Measurements from ENCODE around the gene TMC3. TPM values are rescaled to one million over a fixed set of nuclear protein-coding genes. Genes with fewer than 3 reads are reported as not detected.

TMC3 gene
- polyA plus RNA-seq, 2 of the 4 experiments (the other 2 are of a cell fraction) = not detected

DNA sequence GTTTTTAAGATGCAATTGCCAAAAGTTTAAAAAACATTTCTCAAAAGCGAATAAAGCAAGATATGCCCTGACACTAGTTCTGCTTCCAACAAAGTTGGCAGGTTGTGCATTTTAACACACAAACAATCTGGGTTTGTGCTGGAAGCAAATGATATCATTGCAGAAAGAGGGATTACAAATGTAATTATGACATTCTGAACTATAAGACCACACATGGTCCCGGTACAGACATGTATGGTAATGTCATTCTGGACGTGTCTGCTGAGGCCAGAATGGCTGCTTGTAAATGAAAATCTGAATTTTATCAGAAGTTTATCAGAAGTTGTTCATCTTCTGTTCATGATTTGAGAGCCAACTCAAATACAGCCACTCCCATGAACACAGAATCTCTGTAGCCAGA is 10.7 kb downstream of the TMC3 start:
- DNase-seq (ENCODE audit: low read depth in 1 of 2, low spot score in 1 of 2) (no peak), ATAC-seq (no peak), FAIRE-seq (no peak)
- H3K4me1 ChIP-seq = no peaks in the 10 kb centered on the region
- no peaks in the 10 kb centered on the region for H3K9me3 ChIP-seq
- H3K27ac ChIP-seq = no peak overlapping the region
- H3K4me3 ChIP-seq = no peak overlapping the region
- TF ChIP-seq CHD2 (IDR thresholded peaks at IDR 0.05; ENCODE audit: low read length, partially characterized antibody) (no peak), PHF8 (IDR thresholded peaks at IDR 0.05; ENCODE audit: borderline replicate concordance, low read depth) (no peak), ZSCAN20 (CRISPR knock-in tag; IDR thresholded peaks at IDR 0.05) (no peak), MYC (IDR thresholded peaks at IDR 0.05; ENCODE audit: borderline replicate concordance, low read length) (no peak), POLR2AphosphoS2 (conservative IDR thresholded peaks at IDR 0.05; ENCODE audit: low read length) (no peak), CBX2 (IDR thresholded peaks at IDR 0.05; ENCODE audit: borderline replicate concordance, low read depth) (no peak), FOXS1 (CRISPR knock-in tag; IDR thresholded peaks at IDR 0.05) (no peak), EHMT2 (IDR thresholded peaks at IDR 0.05; ENCODE audit: low read depth) (no peak), CEBPB (IDR thresholded peaks at IDR 0.05) (no peak), EHF (CRISPR knock-in tag; IDR thresholded peaks at IDR 0.05) (no peak)
- TF ChIP-seq, protein P1, sequence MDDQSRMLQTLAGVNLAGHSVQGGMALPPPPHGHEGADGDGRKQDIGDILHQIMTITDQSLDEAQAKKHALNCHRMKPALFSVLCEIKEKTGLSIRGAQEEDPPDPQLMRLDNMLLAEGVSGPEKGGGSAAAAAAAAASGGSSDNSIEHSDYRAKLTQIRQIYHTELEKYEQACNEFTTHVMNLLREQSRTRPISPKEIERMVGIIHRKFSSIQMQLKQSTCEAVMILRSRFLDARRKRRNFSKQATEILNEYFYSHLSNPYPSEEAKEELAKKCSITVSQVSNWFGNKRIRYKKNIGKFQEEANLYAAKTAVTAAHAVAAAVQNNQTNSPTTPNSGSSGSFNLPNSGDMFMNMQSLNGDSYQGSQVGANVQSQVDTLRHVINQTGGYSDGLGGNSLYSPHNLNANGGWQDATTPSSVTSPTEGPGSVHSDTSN (IDR thresholded peaks at IDR 0.05) = no peak
- TF ChIP-seq, protein P2, sequence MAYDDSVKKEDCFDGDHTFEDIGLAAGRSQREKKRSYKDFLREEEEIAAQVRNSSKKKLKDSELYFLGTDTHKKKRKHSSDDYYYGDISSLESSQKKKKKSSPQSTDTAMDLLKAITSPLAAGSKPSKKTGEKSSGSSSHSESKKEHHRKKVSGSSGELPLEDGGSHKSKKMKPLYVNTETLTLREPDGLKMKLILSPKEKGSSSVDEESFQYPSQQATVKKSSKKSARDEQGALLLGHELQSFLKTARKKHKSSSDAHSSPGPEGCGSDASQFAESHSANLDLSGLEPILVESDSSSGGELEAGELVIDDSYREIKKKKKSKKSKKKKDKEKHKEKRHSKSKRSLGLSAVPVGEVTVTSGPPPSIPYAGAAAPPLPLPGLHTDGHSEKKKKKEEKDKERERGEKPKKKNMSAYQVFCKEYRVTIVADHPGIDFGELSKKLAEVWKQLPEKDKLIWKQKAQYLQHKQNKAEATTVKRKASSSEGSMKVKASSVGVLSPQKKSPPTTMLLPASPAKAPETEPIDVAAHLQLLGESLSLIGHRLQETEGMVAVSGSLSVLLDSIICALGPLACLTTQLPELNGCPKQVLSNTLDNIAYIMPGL (CRISPR knock-in tag; IDR thresholded peaks at IDR 0.05; ENCODE audit: borderline replicate concordance) = no peak
- TF ChIP-seq, protein P3, sequence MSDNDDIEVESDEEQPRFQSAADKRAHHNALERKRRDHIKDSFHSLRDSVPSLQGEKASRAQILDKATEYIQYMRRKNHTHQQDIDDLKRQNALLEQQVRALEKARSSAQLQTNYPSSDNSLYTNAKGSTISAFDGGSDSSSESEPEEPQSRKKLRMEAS (IDR thresholded peaks at IDR 0.05) = no peak
- TF ChIP-seq, protein P4, sequence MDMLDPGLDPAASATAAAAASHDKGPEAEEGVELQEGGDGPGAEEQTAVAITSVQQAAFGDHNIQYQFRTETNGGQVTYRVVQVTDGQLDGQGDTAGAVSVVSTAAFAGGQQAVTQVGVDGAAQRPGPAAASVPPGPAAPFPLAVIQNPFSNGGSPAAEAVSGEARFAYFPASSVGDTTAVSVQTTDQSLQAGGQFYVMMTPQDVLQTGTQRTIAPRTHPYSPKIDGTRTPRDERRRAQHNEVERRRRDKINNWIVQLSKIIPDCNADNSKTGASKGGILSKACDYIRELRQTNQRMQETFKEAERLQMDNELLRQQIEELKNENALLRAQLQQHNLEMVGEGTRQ (IDR thresholded peaks at IDR 0.05) = no peak
- ChIA-PET POLR2A (no interaction called here), CTCF (no interaction called here)
- WGBS (ENCODE audit: missing lambda C conversion rate) = 38% methylated on average over 3 of the region's 3 CpGs
- no peak overlapping the region for H3K4me2 ChIP-seq

DNA sequence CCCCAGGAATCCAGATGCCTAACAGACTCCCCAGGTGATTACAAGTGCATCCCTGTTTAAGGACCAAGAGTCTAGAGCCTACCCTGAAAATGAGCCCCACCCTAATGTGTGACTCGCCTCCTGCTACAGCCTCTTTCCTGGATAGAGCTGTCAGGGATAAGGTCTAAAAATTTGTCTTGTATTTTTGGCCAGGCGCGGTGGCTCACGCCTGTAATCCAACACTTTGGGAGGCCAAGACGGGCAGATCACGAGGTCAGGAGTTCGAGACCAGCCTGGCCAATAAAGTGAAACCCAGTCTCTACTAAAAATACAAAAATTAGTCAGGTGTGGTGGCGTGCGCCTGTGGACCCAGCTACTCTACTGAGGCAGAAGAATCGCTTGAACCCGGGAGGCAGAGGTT is 11.2 kb downstream of the TMC3 start:
- POLR2A ChIA-PET = no interaction called here

More for the DNA sequence above, 11.2 kb downstream of the TMC3 start:
- TF ChIP-seq, protein P3 (IDR thresholded peaks at IDR 0.05) = no peak
- TF ChIP-seq CHD2 (IDR thresholded peaks at IDR 0.05; ENCODE audit: low read length, partially characterized antibody) (no peak), HOXB13 (CRISPR knock-in tag; IDR thresholded peaks at IDR 0.05; ENCODE audit: low read depth) (no peak), SREBF2 (IDR thresholded peaks at IDR 0.05) (no peak), MAZ (IDR thresholded peaks at IDR 0.05; ENCODE audit: borderline replicate concordance, low read depth, low read length) (no peak), CHD4 (IDR thresholded peaks at IDR 0.05; ENCODE audit: borderline replicate concordance) (no peak), RFX5 (IDR thresholded peaks at IDR 0.05) (no peak), EHF (CRISPR knock-in tag; IDR thresholded peaks at IDR 0.05) (no peak), RAD21 (conservative IDR thresholded peaks at IDR 0.05 in 1 of 2, IDR thresholded peaks at IDR 0.05 in 1 of 2) (no peak), ZNF302 (CRISPR knock-in tag; IDR thresholded peaks at IDR 0.05) (no peak), HEYL (CRISPR knock-in tag; IDR thresholded peaks at IDR 0.05) (no peak), GATA3 (IDR thresholded peaks at IDR 0.05; ENCODE audit: borderline replicate concordance) (no peak), NPAS2 (CRISPR knock-in tag; IDR thresholded peaks at IDR 0.05; ENCODE audit: borderline replicate concordance) (no peak)
- TF ChIP-seq, protein P4 (IDR thresholded peaks at IDR 0.05) = no peak
- TF ChIP-seq, protein P5, sequence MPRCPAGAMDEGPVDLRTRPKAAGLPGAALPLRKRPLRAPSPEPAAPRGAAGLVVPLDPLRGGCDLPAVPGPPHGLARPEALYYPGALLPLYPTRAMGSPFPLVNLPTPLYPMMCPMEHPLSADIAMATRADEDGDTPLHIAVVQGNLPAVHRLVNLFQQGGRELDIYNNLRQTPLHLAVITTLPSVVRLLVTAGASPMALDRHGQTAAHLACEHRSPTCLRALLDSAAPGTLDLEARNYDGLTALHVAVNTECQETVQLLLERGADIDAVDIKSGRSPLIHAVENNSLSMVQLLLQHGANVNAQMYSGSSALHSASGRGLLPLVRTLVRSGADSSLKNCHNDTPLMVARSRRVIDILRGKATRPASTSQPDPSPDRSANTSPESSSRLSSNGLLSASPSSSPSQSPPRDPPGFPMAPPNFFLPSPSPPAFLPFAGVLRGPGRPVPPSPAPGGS (IDR thresholded peaks at IDR 0.05) = no peak
- TF ChIP-seq, protein P6, sequence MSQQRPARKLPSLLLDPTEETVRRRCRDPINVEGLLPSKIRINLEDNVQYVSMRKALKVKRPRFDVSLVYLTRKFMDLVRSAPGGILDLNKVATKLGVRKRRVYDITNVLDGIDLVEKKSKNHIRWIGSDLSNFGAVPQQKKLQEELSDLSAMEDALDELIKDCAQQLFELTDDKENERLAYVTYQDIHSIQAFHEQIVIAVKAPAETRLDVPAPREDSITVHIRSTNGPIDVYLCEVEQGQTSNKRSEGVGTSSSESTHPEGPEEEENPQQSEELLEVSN (IDR thresholded peaks at IDR 0.05; ENCODE audit: borderline replicate concordance, low read depth) = no peak
- TF ChIP-seq, protein P7, sequence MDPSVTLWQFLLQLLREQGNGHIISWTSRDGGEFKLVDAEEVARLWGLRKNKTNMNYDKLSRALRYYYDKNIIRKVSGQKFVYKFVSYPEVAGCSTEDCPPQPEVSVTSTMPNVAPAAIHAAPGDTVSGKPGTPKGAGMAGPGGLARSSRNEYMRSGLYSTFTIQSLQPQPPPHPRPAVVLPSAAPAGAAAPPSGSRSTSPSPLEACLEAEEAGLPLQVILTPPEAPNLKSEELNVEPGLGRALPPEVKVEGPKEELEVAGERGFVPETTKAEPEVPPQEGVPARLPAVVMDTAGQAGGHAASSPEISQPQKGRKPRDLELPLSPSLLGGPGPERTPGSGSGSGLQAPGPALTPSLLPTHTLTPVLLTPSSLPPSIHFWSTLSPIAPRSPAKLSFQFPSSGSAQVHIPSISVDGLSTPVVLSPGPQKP (IDR thresholded peaks at IDR 0.05; ENCODE audit: low read depth, low read length) = no peak
- TF ChIP-seq, protein P8, sequence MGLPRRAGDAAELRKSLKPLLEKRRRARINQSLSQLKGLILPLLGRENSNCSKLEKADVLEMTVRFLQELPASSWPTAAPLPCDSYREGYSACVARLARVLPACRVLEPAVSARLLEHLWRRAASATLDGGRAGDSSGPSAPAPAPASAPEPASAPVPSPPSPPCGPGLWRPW (IDR thresholded peaks at IDR 0.05) = no peak
- FAIRE-seq = no peak
- Histone ChIP-seq H3K4me1 (no peaks in the 10 kb centered on the region), H3K4me3 (no peak overlapping the region), H3K9me3 (no peaks in the 10 kb centered on the region), H3K27ac (no peak overlapping the region), H3K4me2 (no peak overlapping the region)
- ATAC-seq = no peak
- DNase-seq (ENCODE audit: low read depth in 1 of 2, low spot score in 1 of 2) = no peak
- CTCF ChIA-PET = no interaction called here
- 27% methylated on average over 11 of the region's 11 CpGs for WGBS (ENCODE audit: missing lambda C conversion rate)
